Calu3 (cell line): ENCODE measurements around the gene LDLRAD3. TPM values are rescaled to one million over a fixed set of nuclear protein-coding genes. Genes with fewer than 3 reads are reported as not detected.

Experiments
- BruUV-seq: library from RNA; stranded (reverse); fragments of 400-500 nt; replicated peaks from 2 replicates; lab custom pipeline; 2021; lab: Mats Ljungman, UMichigan
- CTCF ChIA-PET: fragments of 300-600 bp; sonication (Branson Sonifier 250); formaldehyde crosslinking; loops from one replicate; lab custom pipeline; 2022; ENCODE audit warnings: antibody characterized with exemption; lab: Charles Lee
- DNase-seq: peaks from one replicate; pipeline ENCODE4 v3.0.0; 2022
- H3K27ac Mint-ChIP-seq: one replicate; pipeline ENCODE4 v1.8.0; 2022; ENCODE audit warnings: mixed read lengths; ENCODE audit not compliant: unreplicated experiment
- H3K27me3 Mint-ChIP-seq: one replicate; pipeline ENCODE4 v1.8.0; 2022; ENCODE audit warnings: mixed read lengths; ENCODE audit not compliant: unreplicated experiment
- H3K36me3 Mint-ChIP-seq: one replicate; pipeline ENCODE4 v1.8.0; 2022; ENCODE audit warnings: mild to moderate bottlenecking, moderate library complexity, mixed read lengths; ENCODE audit not compliant: insufficient read depth, unreplicated experiment
- H3K4me1 Mint-ChIP-seq: one replicate; pipeline ENCODE4 v1.8.0; 2022; ENCODE audit warnings: mild to moderate bottlenecking, low read depth, mixed read lengths; ENCODE audit not compliant: unreplicated experiment
- H3K4me3 Mint-ChIP-seq: one replicate; pipeline ENCODE4 v1.8.0; 2022; ENCODE audit warnings: mild to moderate bottlenecking, low read depth, moderate library complexity, mixed read lengths; ENCODE audit not compliant: unreplicated experiment
- H3K9me3 Mint-ChIP-seq: one replicate; pipeline ENCODE4 v1.8.0; 2022; ENCODE audit warnings: low read depth, mixed read lengths; ENCODE audit not compliant: unreplicated experiment
- CTCF ChIP-seq: fragments of 200-600 bp; IDR thresholded peaks from one replicate; pipeline ENCODE4 v1.8.0; 2022; ENCODE audit warnings: antibody characterized with exemption; ENCODE audit not compliant: unreplicated experiment
- intact Hi-C: fragments of 100-400 bp; cut with micrococcal nuclease; formaldehyde crosslinking; loops from one replicate; pipeline ENCODE4 v1.10.0; 2022; ENCODE audit not compliant: unreplicated experiment
- total RNA-seq: library from RNA; stranded (reverse); gene quantifications from 2 replicates; pipeline ENCODE4 v1.2.3, GENCODE V29; 2022

Gene LDLRAD3
- total RNA-seq, 1 experiment from 2014 or later = 16.2 TPM

DNA sequence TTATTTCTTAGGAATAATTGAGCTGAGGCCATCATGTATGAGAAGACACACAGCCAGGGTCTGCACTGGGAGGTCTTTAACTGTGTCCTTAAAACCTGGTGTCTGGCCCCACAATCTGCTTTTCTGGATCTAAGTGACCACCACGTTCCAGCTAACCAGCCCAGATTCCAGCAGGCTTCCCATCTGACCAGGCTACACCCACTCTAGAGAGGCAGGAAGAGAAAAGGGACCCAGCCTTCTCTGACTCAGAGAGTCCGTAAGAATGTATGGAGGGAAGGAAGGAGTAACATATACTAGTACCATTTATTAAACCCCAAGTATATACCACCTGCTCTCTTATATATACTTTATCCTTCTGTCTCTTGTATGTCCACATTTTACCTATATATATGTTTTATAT is 80.1 kb downstream of the LDLRAD3 start:
- H3K9me3 Mint-ChIP-seq = peaks cover 2% of the 10 kb centered on the region
- H3K4me3 Mint-ChIP-seq = no peak overlapping the region
- H3K4me1 Mint-ChIP-seq = no peaks in the 10 kb centered on the region
- intact Hi-C loops = no loop called here
- H3K36me3 Mint-ChIP-seq = peaks cover 5% of the 10 kb centered on the region
- no TSS peak for BruUV-seq
- no peaks in the 10 kb centered on the region for H3K27me3 Mint-ChIP-seq
- CTCF ChIA-PET = interaction anchor here (1.1 to 1.4 kb wide), 2 partner anchors 9 to 202 kb away, joined by 3 read pairs; no protein-coding TSS in a partner anchor
- DNase-seq = no peak
- no peak overlapping the region for H3K27ac Mint-ChIP-seq
- no peak for TF ChIP-seq CTCF

- intact Hi-C loops = no loop called here
- no peak overlapping the region for H3K4me3 Mint-ChIP-seq
- no TSS peak for BruUV-seq
- CTCF ChIA-PET = interaction anchor here (1.1 to 1.4 kb wide), 2 partner anchors 10 to 202 kb away, joined by 3 read pairs; no protein-coding TSS in a partner anchor
- H3K27ac Mint-ChIP-seq = no peak overlapping the region
- no peak for TF ChIP-seq CTCF
- H3K9me3 Mint-ChIP-seq = peaks cover 2% of the 10 kb centered on the region
- peaks cover 5% of the 10 kb centered on the region for H3K36me3 Mint-ChIP-seq
- no peaks in the 10 kb centered on the region for H3K27me3 Mint-ChIP-seq
- DNase-seq = no peak
- H3K4me1 Mint-ChIP-seq = no peaks in the 10 kb centered on the region
Measured at GRCh38 chr11:36024716-36025115, 80.9 kb downstream of the LDLRAD3 start.

GRCh38 chr11:36026315-36026968 is 82.6 kb downstream of the LDLRAD3 start:
- no peaks in the 10 kb centered on the region for H3K27me3 Mint-ChIP-seq
- H3K36me3 Mint-ChIP-seq = peaks cover 5% of the 10 kb centered on the region
- CTCF ChIA-PET = no interaction called here
- intact Hi-C loops = no loop called here
- DNase-seq = no peak
- TF ChIP-seq CTCF = no peak
- BruUV-seq = no TSS peak
- no peak overlapping the region for H3K27ac Mint-ChIP-seq
- H3K4me3 Mint-ChIP-seq = no peak overlapping the region
- no peaks in the 10 kb centered on the region for H3K4me1 Mint-ChIP-seq
- H3K9me3 Mint-ChIP-seq = peaks cover 2% of the 10 kb centered on the region

- Mint-ChIP-seq H3K9me3 (peaks cover 2% of the 10 kb centered on the region), H3K27me3 (no peaks in the 10 kb centered on the region), H3K27ac (no peak overlapping the region), H3K4me1 (no peaks in the 10 kb centered on the region), H3K4me3 (no peak overlapping the region), H3K36me3 (peaks cover 5% of the 10 kb centered on the region)
- BruUV-seq = no TSS peak
- intact Hi-C loops = no loop called here
- no peak for DNase-seq
- no peak for TF ChIP-seq CTCF
- CTCF ChIA-PET = no interaction called here
Measured at GRCh38 chr11:36027731-36028130, 83.9 kb downstream of the LDLRAD3 start.
